HuH-7.5 (cell line): Measurements from ENCODE around the gene PADI4.

Experiments used
- DNase-seq: peaks from one replicate; pipeline ENCODE4 v3.0.0; 2011; ENCODE audit warnings: low spot score

PADI4 gene

GRCh38 chr1:17307946-17308345 lies at the start of gene PADI4:
TSS of gene PADI4 (plus strand) at chr1:17308197. CDS start at chr1:17308223, 26 bp downstream.
- no peak for DNase-seq

- no peak for DNase-seq
Measured at GRCh38 chr1:17258758-17259130, 49.3 kb upstream of the PADI4 start.

GRCh38 chr1:17259233-17259873 lies 48.6 kb upstream of the PADI4 start:
- no peak for DNase-seq

- DNase-seq, result no peak
Measured at GRCh38 chr1:17260264-17260663, 47.7 kb upstream of the PADI4 start.

- DNase-seq, result no peak
Measured at GRCh38 chr1:17260738-17261137, 47.3 kb upstream of the PADI4 start.

- DNase-seq, result no peak
Measured at GRCh38 chr1:17263936-17264335, 44.1 kb upstream of the PADI4 start.

GRCh38 chr1:17264470-17264869 lies 43.5 kb upstream of the PADI4 start:
- DNase-seq, result no peak

- DNase-seq, result no peak
Measured at GRCh38 chr1:17265162-17265561, 42.8 kb upstream of the PADI4 start.

- DNase-seq, result no peak
Measured at GRCh38 chr1:17265950-17266349, 42.0 kb upstream of the PADI4 start.

GRCh38 chr1:17270891-17271765 lies 36.9 kb upstream of the PADI4 start:
- no peak for DNase-seq

GRCh38 chr1:17272066-17272465 lies 35.9 kb upstream of the PADI4 start:
- DNase-seq, result no peak

- DNase-seq, result no peak
Measured at GRCh38 chr1:17272646-17273045, 35.4 kb upstream of the PADI4 start.

- DNase-seq, result no peak
Measured at GRCh38 chr1:17273096-17273495, 34.9 kb upstream of the PADI4 start.

GRCh38 chr1:17274186-17275170 lies 33.5 kb upstream of the PADI4 start:
- peak; percentile 63 for DNase-seq

GRCh38 chr1:17276568-17276967 lies 31.4 kb upstream of the PADI4 start:
- DNase-seq, result no peak

- DNase-seq, result no peak
Measured at GRCh38 chr1:17277511-17278159, 30.4 kb upstream of the PADI4 start.

GRCh38 chr1:17278996-17279830 lies 28.8 kb upstream of the PADI4 start:
- no peak for DNase-seq

- no peak for DNase-seq
Measured at GRCh38 chr1:17280436-17280835, 27.6 kb upstream of the PADI4 start.

- DNase-seq, result no peak
Measured at GRCh38 chr1:17280894-17281293, 27.1 kb upstream of the PADI4 start.

GRCh38 chr1:17281775-17282181 lies 26.2 kb upstream of the PADI4 start:
- no peak for DNase-seq

GRCh38 chr1:17282836-17283235 lies 25.2 kb upstream of the PADI4 start:
- no peak for DNase-seq
